Upper lobe of left lung (tissue), 4 donors: ENCODE results near the gene PCIF1.

Experiments used
- CTCF ChIP-seq, 6 experiments: fragments of 450-650 bp in 4 of 6; fragments of 200-600 bp in 2 of 6; sonication (generic) in 2 of 6; IDR thresholded peaks; one replicate each; pipeline ENCODE4 v1.5.1; 2016 to 2019; ENCODE audit warnings: antibody characterized with exemption in 6 of 6
- EP300 ChIP-seq, 4 donors: sonication (generic); formaldehyde crosslinking; IDR thresholded peaks; one replicate each; pipeline ENCODE4 v1.5.1; 2017; ENCODE audit warnings: antibody characterized with exemption in 4 of 4, control low read depth in 2 of 4
- POLR2A ChIP-seq, 4 donors: fragments of 450-650 bp; IDR thresholded peaks; one replicate each; pipeline ENCODE4 v1.5.1; 2016 to 2017; ENCODE audit warnings: antibody characterized with exemption in 4 of 4, mild to moderate bottlenecking in 2 of 4

DNA sequence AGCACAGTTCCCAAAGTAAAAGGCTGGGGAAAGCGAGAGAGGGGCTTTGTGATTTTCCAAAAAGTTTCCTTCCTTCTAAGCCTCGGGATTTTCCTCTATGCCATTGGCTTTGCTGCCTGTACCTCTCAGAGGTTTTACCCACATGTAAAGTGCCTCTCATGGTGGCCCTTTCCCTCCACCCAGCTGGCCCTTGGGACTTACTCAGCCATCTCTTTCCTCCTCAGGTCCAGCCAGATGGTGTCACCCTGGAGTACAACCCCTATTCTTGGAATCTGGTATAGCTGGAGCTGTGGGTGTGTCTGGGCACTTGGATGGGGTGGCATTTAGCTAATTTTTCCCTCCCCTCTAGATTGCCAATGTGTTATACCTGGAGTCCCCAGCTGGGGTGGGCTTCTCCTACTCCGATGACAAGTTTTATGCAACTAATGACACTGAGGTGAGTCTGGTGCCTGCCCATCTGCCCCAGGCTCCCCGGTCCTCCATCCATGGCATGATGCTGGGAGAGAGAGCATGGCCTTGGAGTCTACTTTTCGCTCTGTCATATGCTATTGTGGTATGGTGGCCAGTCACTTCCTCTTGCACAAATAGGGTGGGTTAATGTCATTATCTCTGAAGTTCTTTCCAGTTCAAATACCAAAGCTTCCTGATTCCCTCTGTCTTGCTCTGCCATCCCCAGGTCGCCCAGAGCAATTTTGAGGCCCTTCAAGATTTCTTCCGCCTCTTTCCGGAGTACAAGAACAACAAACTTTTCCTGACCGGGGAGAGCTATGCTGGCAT is 42.2 kb upstream of the PCIF1 start:
- TF ChIP-seq POLR2A (IDR thresholded peaks at IDR 0.05) (no peak), CTCF (IDR thresholded peaks at IDR 0.05) (no peak), EP300 (IDR thresholded peaks at IDR 0.05) (no peak)
